ENCODE measurements around the gene EMC10. TPM values are rescaled to one million over a fixed set of nuclear protein-coding genes. Genes with fewer than 3 reads are reported as not detected.

The EMC10 gene
- polyA plus RNA-seq, 1 of the 3 experiments (the other 2 are of a cell fraction), result 218 TPM

GRCh38 chr19:50427997-50428425 lies 48.3 kb upstream of the EMC10 start:
- no peaks in the 10 kb centered on the region for H3K9me2 ChIP-seq
- no peaks in the 10 kb centered on the region for H3K36me3 ChIP-seq (replicated peaks in 1 of 2; ENCODE audit: control insufficient read depth in 1 of 2, insufficient read depth in 2 of 2, low read length in 1 of 2)
- H3K4me2 ChIP-seq, result no peak overlapping the region
- no peaks in the 10 kb centered on the region for H3K79me2 ChIP-seq (ENCODE audit: insufficient read depth)
- ChIA-PET POLR2A (no interaction called here), CTCF (interaction anchor here (1.2 to 1.7 kb wide), 3 partner anchors 13 to 59 kb away, joined by 3 to 5 read pairs (median 5); no protein-coding TSS in a partner anchor)
- no peak for DNase-seq
- H3K4me3 ChIP-seq (ENCODE audit: low read depth in 2 of 2, low read length in 1 of 2), result no peak overlapping the region
- no peak overlapping the region for H2AFZ ChIP-seq (ENCODE audit: low read depth)
- peaks cover 9% of the 10 kb centered on the region for H3K27me3 ChIP-seq (ENCODE audit: insufficient read depth)
- no peak for TF ChIP-seq REST (IDR thresholded peaks at IDR 0.05; ENCODE audit: low read depth, low read length)
- no peak for TF ChIP-seq RXRA (IDR thresholded peaks at IDR 0.05; ENCODE audit: borderline replicate concordance, low read depth)
- no peak for TF ChIP-seq GABPA (IDR thresholded peaks at IDR 0.05; ENCODE audit: low read depth)
- no peak for TF ChIP-seq TAF1 (IDR thresholded peaks at IDR 0.05; ENCODE audit: borderline replicate concordance, low read depth, low read length)
- TF ChIP-seq MAX (IDR thresholded peaks at IDR 0.05; ENCODE audit: low read depth), result no peak
- no peak for TF ChIP-seq CHD2 (IDR thresholded peaks at IDR 0.05; ENCODE audit: low read length, partially characterized antibody)
- no peak for TF ChIP-seq EP300 (IDR thresholded peaks at IDR 0.05; ENCODE audit: borderline replicate concordance in 1 of 2, low read depth in 1 of 2, low read length in 1 of 2)
- no peak for TF ChIP-seq POLR2AphosphoS5 (IDR thresholded peaks at IDR 0.05; ENCODE audit: low read depth, low read length)
- TF ChIP-seq, protein P1, sequence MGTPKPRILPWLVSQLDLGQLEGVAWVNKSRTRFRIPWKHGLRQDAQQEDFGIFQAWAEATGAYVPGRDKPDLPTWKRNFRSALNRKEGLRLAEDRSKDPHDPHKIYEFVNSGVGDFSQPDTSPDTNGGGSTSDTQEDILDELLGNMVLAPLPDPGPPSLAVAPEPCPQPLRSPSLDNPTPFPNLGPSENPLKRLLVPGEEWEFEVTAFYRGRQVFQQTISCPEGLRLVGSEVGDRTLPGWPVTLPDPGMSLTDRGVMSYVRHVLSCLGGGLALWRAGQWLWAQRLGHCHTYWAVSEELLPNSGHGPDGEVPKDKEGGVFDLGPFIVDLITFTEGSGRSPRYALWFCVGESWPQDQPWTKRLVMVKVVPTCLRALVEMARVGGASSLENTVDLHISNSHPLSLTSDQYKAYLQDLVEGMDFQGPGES (IDR thresholded peaks at IDR 0.05; ENCODE audit: low read depth, low read length), result no peak
- TF ChIP-seq NRF1 (IDR thresholded peaks at IDR 0.05; ENCODE audit: low read depth, low read length), result no peak
- no peak for TF ChIP-seq TEAD4 (IDR thresholded peaks at IDR 0.05; ENCODE audit: borderline replicate concordance, insufficient read depth)
- no peak for TF ChIP-seq USF1 (IDR thresholded peaks at IDR 0.05; ENCODE audit: borderline replicate concordance, low read depth)
- no peak for TF ChIP-seq MXI1 (IDR thresholded peaks at IDR 0.05; ENCODE audit: low read depth, low read length)
- TF ChIP-seq FOXJ3 (CRISPR knock-in tag; IDR thresholded peaks at IDR 0.05), result no peak
- 52% methylated on average over 18 of the region's 38 CpGs for WGBS (ENCODE audit: low lambda C conversion rate)
- H3K9ac ChIP-seq, result no peak overlapping the region
- H3F3A ChIP-seq (replicated peaks; ENCODE audit: insufficient read depth), result no peaks in the 10 kb centered on the region
- H3K27ac ChIP-seq (ENCODE audit: low read depth in 2 of 2, low read length in 1 of 2), result no peak overlapping the region
- H4K20me1 ChIP-seq (ENCODE audit: insufficient read depth), result no peaks in the 10 kb centered on the region
- H3K9me3 ChIP-seq, result no peaks in the 10 kb centered on the region
- peaks cover 0 to 10% of the 10 kb centered on the region in 2 experiments; a peak in 1 of 4 replicates for H3K4me1 ChIP-seq (ENCODE audit: control insufficient read depth in 1 of 2, insufficient read depth in 2 of 2, low read depth in 1 of 2, low read length in 1 of 2)

Measured in SK-N-SH (cell line).